Pons (tissue), 1 donor: ENCODE results near the gene KRT77.
"Not testable (repeated sequence)": the region's sequence is repeated elsewhere in the genome, so short reads cannot be mapped to it uniquely, and the experiment has no call there.

Source experiments
- DNase-seq: peaks from one replicate; pipeline ENCODE4 v3.0.0-alpha.2; 2016; ENCODE audit warnings: low spot score

KRT77 gene

DNA sequence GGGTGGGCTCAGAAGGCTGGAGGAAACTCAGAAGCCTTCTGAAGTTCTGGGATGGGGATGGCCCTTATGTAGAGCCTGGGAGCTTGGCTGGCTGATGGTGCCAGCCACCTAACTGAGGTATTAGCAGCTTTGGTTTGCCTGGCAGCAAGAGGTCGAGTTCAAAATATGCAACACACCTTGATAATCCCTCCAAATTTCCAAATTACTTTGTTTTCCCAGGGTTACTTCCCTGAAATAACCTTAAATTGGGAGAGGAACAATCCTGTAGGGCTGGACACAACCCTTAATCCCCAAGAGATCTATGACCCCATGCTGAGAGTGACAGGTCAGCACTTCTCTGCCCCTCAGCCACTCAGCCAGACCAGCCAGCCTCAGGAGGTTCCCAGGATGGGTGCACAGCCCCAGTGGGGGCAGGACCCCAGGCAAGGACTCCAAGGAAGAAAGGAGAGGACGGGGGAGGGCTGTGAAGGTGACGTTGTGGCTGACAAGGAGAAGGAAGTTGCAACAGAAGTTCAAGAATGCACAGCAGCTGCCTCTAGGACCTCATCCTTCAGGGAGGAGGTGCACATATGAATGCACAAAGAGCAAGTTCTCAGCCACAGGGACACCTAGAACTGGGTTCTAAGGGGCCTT, 18.6 kb upstream of the KRT77 start:
- DNase-seq, result no peak

DNA sequence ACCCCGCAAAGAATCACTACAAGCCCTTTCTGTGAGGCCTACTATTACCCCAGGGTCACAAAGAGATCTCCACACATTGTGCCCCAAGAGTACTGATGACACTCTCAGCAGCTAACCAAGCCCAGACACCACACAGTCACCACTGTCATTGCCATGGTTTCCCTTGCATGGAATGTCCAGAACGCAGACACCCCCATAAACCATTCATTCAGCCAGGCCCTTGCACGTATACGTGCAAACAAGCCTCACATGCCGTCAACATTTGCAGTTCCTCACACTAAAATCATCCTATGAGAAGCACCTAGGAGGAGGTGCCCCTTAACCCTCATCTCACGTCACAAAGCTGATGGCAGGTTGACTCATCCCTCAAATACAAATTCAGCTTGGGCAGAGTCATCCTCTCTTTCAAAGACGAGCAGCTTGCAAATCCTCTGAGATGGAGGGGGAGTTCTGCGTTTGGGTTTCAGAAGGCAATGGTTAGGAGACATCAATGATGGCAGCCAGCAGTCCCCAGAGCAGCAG, 17.1 kb upstream of the KRT77 start:
- no peak for DNase-seq

DNA sequence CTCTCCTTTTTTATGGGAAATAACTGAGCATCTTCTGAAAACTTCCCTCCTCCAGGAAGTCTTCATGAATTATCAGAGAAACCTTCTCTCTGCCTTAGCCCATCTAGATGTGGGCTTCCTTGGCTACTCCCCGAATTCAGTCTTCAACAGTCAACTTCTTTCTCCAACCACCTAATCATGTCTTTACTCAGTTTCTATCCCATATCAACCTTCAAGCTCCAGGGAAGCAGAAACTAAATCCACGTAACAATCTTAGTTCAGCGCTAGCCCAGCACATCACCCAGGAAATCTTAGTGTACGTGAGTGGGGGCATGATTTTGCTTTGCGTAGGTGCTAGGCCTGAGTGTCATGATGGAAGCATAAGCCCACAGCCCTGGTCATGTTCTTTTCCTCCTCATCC, 12.7 kb upstream of the KRT77 start:
- no peak for DNase-seq

- DNase-seq, result no peak
Observed at GRCh38 chr12:52715416-52715815, 12.1 kb upstream of the KRT77 start.

DNA sequence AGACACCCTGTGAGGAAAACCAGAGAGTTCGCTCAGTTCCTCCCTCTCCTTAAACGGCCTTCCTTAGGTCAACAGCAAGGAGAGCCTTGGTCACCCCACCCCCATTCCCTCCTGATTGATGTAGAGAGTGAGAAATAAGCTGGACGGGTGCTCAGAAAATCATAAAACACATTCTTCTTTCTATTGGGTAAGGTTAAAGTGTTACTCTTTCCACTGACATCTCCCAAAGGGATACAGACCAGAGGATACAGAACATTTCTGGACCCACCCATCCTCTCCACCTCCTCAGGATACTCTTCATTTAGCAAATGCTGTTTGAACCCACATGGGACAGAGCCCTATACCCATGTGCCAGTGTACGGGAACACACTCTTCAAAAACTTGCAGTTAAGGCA, 11.6 kb upstream of the KRT77 start:
- DNase-seq, result no peak

DNA sequence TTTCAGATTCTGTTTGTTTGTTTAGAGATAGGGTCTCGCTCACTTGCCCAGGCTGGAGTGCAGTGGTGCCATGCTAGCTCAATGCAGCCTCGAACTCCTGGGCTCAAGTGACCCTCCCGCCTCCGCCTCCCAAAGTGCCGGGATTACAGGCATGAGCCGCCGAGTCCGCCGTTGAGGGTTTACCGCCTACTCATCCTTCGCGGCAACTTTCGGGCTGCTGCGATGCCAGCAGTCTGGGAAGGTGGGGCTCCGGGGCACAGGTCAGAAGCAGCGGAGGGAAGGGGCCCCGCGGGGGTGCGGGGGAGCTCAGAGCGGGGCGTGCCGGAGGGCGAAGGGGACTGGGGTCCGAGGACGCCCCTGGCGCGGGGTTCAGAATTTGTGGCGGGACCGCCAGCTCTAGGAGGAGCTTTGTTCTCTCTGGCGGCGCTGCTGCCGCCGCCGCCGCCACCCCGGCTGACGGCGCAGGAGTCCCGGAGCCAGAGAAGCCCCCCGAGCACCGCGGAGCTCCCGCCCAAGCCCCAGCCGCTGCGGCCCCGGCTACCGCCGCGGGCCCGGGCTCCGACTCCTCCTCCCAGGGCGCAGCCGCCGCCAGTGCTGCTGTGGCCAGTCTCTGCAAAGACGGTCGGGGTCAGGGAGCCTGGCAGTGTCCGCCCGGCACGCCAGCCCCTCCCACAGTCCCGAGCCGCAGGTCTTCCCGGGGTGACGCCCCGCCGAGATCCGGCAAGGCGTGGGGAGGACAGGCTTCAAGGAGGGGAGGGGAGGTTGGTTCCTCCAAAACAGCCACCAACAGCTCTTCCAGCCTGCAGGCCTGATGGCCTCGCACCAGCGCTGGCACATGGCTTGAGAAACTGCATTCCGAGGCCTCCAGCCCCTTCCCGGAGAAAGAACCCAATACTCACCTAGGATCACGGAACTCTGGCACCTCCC, 10.9 kb upstream of the KRT77 start:
- DNase-seq, result no peak

DNA sequence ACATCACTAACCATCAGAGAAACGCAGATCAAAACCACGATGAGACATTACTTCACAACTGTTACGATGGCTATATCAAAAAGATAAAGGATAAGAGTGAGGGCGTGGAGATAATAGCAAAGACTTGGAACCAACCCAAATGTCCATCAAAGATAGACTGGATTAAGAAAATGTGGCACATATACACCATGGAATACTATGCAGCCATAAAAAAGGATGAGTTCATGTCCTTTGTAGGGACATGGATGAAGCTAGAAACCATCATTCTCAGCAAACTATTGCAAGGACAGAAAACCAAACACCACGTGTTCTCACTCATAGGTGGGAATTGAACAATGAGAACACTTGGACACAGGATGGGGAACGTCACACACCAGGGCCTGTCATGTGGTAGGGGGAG, 8.8 kb upstream of the KRT77 start:
- DNase-seq, result not testable (repeated sequence)

DNA sequence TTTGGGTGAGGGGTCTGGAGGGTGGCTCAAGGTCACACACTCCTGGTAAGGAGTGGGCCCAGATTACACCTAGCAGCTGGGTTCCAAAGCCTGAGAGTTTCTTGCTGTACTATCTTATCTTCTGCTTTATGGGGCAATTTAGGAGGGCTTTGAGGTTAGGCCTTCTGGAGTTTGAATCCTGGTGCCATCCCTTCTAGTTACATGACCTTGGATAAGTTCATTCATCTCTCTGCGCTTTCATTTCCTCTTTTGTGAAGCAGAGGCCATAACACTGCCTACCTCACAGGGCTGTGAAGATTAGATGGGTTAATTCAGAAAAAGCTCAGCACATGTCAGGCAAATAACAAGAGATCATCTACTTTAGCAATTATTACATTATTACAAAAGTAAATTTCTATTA, 7.4 kb upstream of the KRT77 start:
- no peak for DNase-seq

DNA sequence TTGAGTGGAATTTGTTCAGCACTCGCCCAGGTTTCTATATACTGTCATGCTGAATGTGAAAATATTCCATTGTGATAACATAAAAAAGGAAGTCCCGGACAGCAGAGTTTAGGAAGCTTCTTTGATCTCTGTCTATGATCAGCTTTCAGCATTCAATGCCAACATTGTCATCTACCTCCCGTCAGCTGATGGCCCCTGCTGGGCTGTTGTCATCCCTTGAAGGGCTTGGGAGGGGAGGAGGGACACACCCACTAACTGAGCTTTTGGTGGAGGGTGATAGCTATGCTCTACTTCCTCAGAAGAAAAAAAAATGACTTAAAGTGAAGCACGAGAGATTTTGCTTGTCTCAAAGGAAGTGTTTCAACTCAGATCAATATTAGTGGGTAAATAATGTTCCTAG, 4.7 kb upstream of the KRT77 start:
- no peak for DNase-seq

DNA sequence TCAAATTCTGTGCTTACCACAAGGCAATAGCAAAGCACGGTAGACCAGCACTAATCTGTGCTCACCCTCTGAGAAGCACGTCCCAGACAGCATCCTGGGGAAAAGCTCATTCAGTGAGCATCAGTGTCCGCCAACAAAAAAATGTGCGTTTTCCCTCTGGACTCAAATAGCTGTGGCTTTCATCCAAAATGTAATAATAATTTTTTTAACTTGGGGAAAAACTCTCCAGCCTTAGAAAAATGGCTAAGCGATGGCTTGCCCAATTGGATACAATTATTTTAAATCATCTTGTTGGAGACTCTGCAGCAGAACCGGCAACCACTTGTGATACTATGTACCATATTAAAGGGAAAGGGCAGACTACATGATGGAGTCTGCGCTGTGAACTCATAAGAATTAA, 1.1 kb upstream of the KRT77 start:
- DNase-seq, result no peak

DNA sequence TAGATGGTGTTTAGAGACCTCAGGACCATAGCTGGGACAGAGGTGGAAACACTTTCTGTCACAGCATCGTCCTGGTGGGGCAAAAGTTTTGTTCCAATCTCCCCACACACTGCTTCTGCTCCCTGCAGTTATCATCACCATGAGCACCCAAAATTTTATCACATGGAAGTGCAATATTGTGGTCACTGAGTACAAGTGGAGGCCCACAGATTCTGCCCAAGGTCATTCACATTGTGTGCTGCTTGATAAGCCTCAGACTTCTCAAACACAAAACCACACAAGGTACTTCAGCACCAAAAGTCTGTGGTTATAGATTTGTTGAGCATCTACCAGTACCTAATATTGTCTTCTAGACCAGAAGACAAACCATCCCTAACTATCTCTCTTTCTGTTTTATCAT, 554 bp upstream of the KRT77 start:
- no peak for DNase-seq

GRCh38 chr12:52702338-52702737, 986 bp downstream of the KRT77 start:
- no peak for DNase-seq

GRCh38 chr12:52701281-52701680, 2.0 kb downstream of the KRT77 start:
- DNase-seq, result no peak

DNA sequence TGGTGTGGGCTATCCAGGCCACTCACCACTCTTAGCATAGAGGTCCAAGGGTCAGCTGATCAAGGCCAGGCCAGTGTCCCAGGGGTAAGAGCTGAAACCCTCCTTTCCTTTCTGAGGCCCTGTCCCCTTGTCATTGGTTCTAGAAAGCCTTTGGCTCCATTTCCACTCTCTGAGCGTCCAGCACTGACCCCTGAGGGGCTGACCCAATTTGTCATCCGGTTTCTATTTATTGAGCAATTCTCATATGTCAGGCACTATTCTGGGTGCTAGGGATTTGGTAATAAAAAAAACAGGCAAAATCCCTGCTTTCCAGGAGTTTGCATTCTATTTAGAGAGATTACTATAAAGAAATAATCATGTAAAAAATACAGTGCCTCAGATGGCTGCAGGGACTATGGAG, 3.4 kb downstream of the KRT77 start:
- no peak for DNase-seq

DNA sequence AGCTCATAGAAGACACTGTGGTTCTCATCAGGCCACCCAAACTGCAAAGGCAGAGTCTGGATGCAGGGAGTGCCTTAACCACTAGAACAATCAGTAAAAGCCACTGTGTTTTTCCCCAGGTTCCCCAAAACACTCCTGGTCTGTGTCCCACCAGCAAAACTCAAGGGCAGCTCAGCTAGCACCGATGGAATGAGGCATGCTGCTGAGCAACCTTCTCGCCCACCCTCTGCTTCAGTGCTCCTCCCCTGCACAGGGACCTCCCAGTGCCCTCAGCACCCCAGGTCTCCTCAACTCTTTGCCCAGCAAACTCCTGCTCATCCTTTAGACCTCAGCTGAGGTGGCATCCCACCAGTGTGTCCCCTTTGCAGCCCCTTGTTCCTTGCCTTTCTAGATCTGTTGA, 4.0 kb downstream of the KRT77 start:
- no peak for DNase-seq

GRCh38 chr12:52698651-52699340, 4.5 kb downstream of the KRT77 start:
- DNase-seq, result no peak

GRCh38 chr12:52697058-52697582, 6.2 kb downstream of the KRT77 start:
- DNase-seq, result no peak

DNA sequence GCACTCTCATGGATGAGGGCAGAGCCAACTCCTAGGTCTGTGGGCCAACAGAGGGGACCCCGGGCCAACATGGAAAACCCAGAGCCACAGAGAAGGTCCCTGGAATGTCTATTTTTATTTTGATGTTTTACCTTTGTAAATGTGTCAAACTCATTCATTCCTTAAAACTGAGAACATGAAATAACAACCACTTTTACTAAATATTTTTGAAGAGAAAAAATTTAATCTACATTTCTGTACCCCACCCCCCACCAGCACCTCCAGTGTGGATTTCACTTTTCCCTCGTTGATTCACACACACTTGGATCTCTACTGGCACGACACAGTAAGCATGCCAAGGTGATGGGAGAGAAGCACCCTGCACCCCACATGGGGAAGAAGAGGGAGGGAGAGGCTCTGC, 6.7 kb downstream of the KRT77 start:
- DNase-seq, result no peak

DNA sequence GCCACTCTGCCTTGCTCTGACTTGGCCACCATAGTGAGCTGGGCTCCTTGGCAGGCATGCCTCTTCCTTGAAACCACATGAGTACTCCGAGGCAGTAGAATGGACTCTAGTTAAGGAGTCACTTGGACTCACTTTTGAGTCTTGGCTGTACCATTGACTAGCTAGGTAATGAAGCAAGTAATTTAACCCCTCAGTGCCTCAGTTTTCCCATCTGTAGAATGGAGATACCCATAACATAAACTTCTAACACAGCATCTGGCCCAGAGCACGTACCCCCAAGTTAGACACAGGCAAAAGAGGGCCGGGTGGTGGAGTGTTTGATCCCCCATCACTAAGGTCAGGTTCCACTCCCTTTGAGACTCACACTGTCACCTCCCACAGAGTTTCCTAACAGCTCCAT, 8.3 kb downstream of the KRT77 start:
- no peak for DNase-seq

DNA sequence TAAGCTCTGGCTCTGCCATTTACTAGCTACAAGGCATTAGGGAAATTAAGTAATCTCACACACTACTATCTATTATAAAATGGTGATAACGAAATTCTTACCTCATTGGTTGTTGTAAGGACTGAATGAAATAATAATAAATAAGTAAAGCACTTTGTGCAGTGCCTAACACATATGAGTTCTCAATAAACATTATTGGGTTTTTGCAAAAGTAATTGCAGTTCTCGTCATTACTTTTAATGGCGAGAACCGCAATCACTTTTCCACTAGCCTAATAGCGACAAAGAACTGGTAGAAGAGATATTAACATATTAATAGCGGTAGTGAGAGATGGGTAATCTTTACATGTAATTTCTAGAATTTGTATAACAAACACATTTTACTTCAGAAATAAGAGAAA, 9.2 kb downstream of the KRT77 start:
- no peak for DNase-seq

DNA sequence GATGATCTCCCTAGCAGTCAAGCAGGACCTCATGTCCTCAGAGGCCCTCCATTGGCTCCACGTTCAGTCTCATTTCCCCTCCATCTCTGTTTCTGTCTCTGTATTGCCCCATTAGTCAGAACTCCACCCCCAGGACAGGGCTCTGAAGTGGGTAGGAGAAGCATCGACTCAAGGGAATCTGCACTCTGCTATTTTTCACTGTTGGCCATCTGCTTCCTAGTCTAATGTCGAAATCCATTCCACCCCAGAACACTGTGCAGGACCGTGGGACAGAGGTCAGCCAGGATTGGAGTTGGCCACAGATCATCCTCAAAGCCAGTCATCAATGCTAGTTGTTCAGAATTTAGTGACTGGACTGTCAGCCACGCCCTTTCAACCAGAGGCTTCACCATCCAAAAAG, 10.1 kb downstream of the KRT77 start:
- DNase-seq, result no peak

DNA sequence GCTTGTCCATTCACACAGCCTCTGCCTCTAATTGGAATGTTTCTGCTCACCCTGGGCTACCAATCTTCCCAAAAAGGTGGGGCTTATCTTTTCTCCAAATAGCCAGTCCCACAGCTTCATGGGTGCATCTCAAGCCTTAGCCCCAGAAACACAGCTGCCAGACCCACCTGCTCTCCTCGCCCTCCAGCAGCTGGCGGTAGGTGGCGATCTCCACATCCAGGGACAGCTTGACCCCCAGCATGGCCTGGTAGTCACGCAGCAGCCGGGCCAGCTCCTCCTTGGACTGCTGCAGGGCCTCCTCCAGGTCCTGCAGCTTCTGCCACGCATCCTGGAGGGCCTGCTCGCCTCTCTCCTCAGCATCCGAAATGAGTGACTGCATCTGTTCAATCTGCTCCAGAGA, 11.1 kb downstream of the KRT77 start:
- DNase-seq, result no peak

GRCh38 chr12:52691841-52692150, 11.5 kb downstream of the KRT77 start:
- no peak for DNase-seq
